Measurements from ENCODE around the gene CRACR2A. TPM values are rescaled to one million over a fixed set of nuclear protein-coding genes. Genes with fewer than 3 reads are reported as not detected.

Gene CRACR2A
- total RNA-seq, 4 donors from 2014 or later, result 1.1 to 3.3 (median 2.8) TPM

GRCh38 chr12:3595721-3596120 lies 157.2 kb downstream of the CRACR2A start:
- Histone ChIP-seq H3K4me1 (no peaks in the 10 kb centered on the region), H3K9me3 (no peaks in the 10 kb centered on the region), H3K27ac (replicated peaks in 1 of 4) (no peak overlapping the region), H3K4me3 (no peak overlapping the region), H3K36me3 (no peaks in the 10 kb centered on the region), H3K27me3 (peaks cover 0 to 1% (median 0%) of the 10 kb centered on the region in 4 donors)
- TF ChIP-seq EP300 (IDR thresholded peaks at IDR 0.05), result no peak
- no peak for TF ChIP-seq POLR2AphosphoS5 (IDR thresholded peaks at IDR 0.05)
- TF ChIP-seq POLR2A (IDR thresholded peaks at IDR 0.05; ENCODE audit: low read depth), result no peak
- TF ChIP-seq CTCF (IDR thresholded peaks at IDR 0.05), result no peak
- 95% methylated on average over 6 of the region's 6 CpGs for WGBS
- intact Hi-C loops (cut with DNase I), result no loop called here
- no peak for DNase-seq (ENCODE audit: extremely low spot score)

- Histone ChIP-seq H3K27me3 (no peaks in the 10 kb centered on the region), H3K36me3 (no peaks in the 10 kb centered on the region), H3K9me3 (no peaks in the 10 kb centered on the region), H3K27ac (replicated peaks in 1 of 4) (no peak overlapping the region), H3K4me1 (no peaks in the 10 kb centered on the region), H3K4me3 (no peak overlapping the region)
- WGBS, result 92% methylated on average over 2 of the region's 2 CpGs
- intact Hi-C loops (cut with DNase I), result no loop called here
- no peak for TF ChIP-seq CTCF (IDR thresholded peaks at IDR 0.05)
- no peak for TF ChIP-seq EP300 (IDR thresholded peaks at IDR 0.05)
- TF ChIP-seq POLR2AphosphoS5 (IDR thresholded peaks at IDR 0.05), result no peak
- TF ChIP-seq POLR2A (IDR thresholded peaks at IDR 0.05; ENCODE audit: low read depth), result no peak
- DNase-seq (ENCODE audit: extremely low spot score), result no peak
Measured at GRCh38 chr12:3594966-3595365, 157.9 kb downstream of the CRACR2A start.

GRCh38 chr12:3593906-3594483 lies 158.9 kb downstream of the CRACR2A start:
- H3K9me3 ChIP-seq, result no peaks in the 10 kb centered on the region
- no peak for TF ChIP-seq POLR2AphosphoS5 (IDR thresholded peaks at IDR 0.05)
- 94% methylated on average over 9 of the region's 9 CpGs for WGBS
- no peak overlapping the region for H3K4me3 ChIP-seq
- no peak for DNase-seq (ENCODE audit: extremely low spot score)
- H3K27ac ChIP-seq (replicated peaks in 1 of 4), result no peak overlapping the region
- no peaks in the 10 kb centered on the region for H3K4me1 ChIP-seq
- no peaks in the 10 kb centered on the region for H3K27me3 ChIP-seq
- intact Hi-C loops (cut with DNase I), result no loop called here
- no peaks in the 10 kb centered on the region for H3K36me3 ChIP-seq

- Histone ChIP-seq H3K36me3 (no peaks in the 10 kb centered on the region), H3K9me3 (no peaks in the 10 kb centered on the region), H3K27me3 (no peaks in the 10 kb centered on the region), H3K4me1 (no peaks in the 10 kb centered on the region), H3K4me3 (no peak overlapping the region), H3K27ac (replicated peaks in 1 of 4) (no peak overlapping the region)
- 89% methylated on average over 26 of the region's 30 CpGs for WGBS
- no peak for DNase-seq (ENCODE audit: extremely low spot score)
- intact Hi-C loops (cut with DNase I), result no loop called here
- TF ChIP-seq CTCF (IDR thresholded peaks at IDR 0.05), result no peak
- no peak for TF ChIP-seq POLR2AphosphoS5 (IDR thresholded peaks at IDR 0.05)
- no peak for TF ChIP-seq POLR2A (IDR thresholded peaks at IDR 0.05; ENCODE audit: low read depth)
- no peak for TF ChIP-seq EP300 (IDR thresholded peaks at IDR 0.05)
Measured at GRCh38 chr12:3592856-3593625, 159.9 kb downstream of the CRACR2A start.

- H3K27ac ChIP-seq (replicated peaks in 1 of 4), result no peak overlapping the region
- no peak for DNase-seq (ENCODE audit: extremely low spot score)
- H3K27me3 ChIP-seq, result peaks cover 0 to 17% (median 0%) of the 10 kb centered on the region in 4 donors
- 87% methylated on average over 3 of the region's 3 CpGs for WGBS
- no peaks in the 10 kb centered on the region for H3K9me3 ChIP-seq
- no peak for TF ChIP-seq CTCF (IDR thresholded peaks at IDR 0.05)
- no peak for TF ChIP-seq EP300 (IDR thresholded peaks at IDR 0.05)
- TF ChIP-seq POLR2A (IDR thresholded peaks at IDR 0.05; ENCODE audit: low read depth), result no peak
- TF ChIP-seq POLR2AphosphoS5 (IDR thresholded peaks at IDR 0.05), result no peak
- H3K4me1 ChIP-seq, result no peaks in the 10 kb centered on the region
- H3K36me3 ChIP-seq, result no peaks in the 10 kb centered on the region
- intact Hi-C loops (cut with DNase I), result no loop called here
- H3K4me3 ChIP-seq, result no peak overlapping the region
Measured at GRCh38 chr12:3589745-3590144, 163.2 kb downstream of the CRACR2A start.
